Peyer's patch (tissue), 4 donors: ENCODE data around the gene TAF11L6. TPM values are rescaled to one million over a fixed set of nuclear protein-coding genes. Genes with fewer than 3 reads are reported as not detected.
"Not testable (repeated sequence)": the region's sequence is repeated elsewhere in the genome, so short reads cannot be mapped to it uniquely, and the experiment has no call there.

Experiments
- DNase-seq, 3 donors: peaks; one replicate each; pipeline ENCODE4 v3.0.0-alpha.2; 2017 to 2019
- H3K27ac ChIP-seq, 4 donors: fragments of 200-600 bp; sonication (generic); one replicate each; pipeline ENCODE4 v1.5.1; 2016 to 2019
- H3K27me3 ChIP-seq, 2 donors: fragments of 200-600 bp; sonication (generic); one replicate each; pipeline ENCODE4 v1.5.1; 2019
- H3K36me3 ChIP-seq, 3 donors: fragments of 200-600 bp; sonication (generic); one replicate each; pipeline ENCODE4 v1.5.1; 2016 to 2019
- H3K4me1 ChIP-seq, 4 donors: fragments of 200-600 bp; sonication (generic); one replicate each; pipeline ENCODE4 v1.5.1; 2016 to 2019
- H3K4me3 ChIP-seq, 4 donors: fragments of 200-600 bp; sonication (generic); 1 replicate in 3 of 4; 2 replicates in 1 of 4; pipeline ENCODE4 v1.5.1; 2016 to 2019; ENCODE audit warnings: mild to moderate bottlenecking in 1 of 4
- H3K9me3 ChIP-seq, 4 donors: fragments of 200-600 bp; sonication (generic); one replicate each; pipeline ENCODE4 v1.5.1; 2016 to 2019; ENCODE audit warnings: mild to moderate bottlenecking in 1 of 4
- CTCF ChIP-seq, 6 experiments: fragments of 450-650 bp in 4 of 6; fragments of 200-600 bp in 2 of 6; sonication (generic) in 1 of 6; IDR thresholded peaks; one replicate each; pipeline ENCODE4 v1.5.1; 2017 to 2019; ENCODE audit warnings: antibody characterized with exemption in 6 of 6, mild to moderate bottlenecking in 3 of 6, moderate library complexity in 1 of 6
- POLR2A ChIP-seq, 2 donors: fragments of 450-650 bp; IDR thresholded peaks; one replicate each; pipeline ENCODE4 v1.5.1; 2017; ENCODE audit warnings: antibody characterized with exemption in 2 of 2, mild to moderate bottlenecking in 2 of 2, moderate library complexity in 2 of 2
- small RNA-seq, 2 donors: library from RNA; depleted of rRNA; stranded (forward); fragments of <200 nt; gene quantifications; one replicate each; pipeline ENCODE3, GENCODE V24; 2016
- total RNA-seq, 4 donors: library from RNA; depleted of rRNA; stranded (reverse); fragments of >200 nt; gene quantifications; one replicate each; pipeline ENCODE4 v1.1.0, GENCODE V29; 2016

Gene TAF11L6
- total RNA-seq, 4 donors from 2014 or later: not detected

GRCh38 chr5:17497446-17497845 is 31.0 kb upstream of the TAF11L6 start:
- no peak for TF ChIP-seq POLR2A (IDR thresholded peaks at IDR 0.05)
- no peak for TF ChIP-seq CTCF (IDR thresholded peaks at IDR 0.05)
- Histone ChIP-seq H3K27me3 (no peaks in the 10 kb centered on the region), H3K4me3 (no peak overlapping the region), H3K9me3 (no peaks in the 10 kb centered on the region), H3K4me1 (no peaks in the 10 kb centered on the region), H3K36me3 (no peaks in the 10 kb centered on the region), H3K27ac (no peak overlapping the region)
- no peak for DNase-seq

- H3K9me3 ChIP-seq, H3K4me3 ChIP-seq, H3K36me3 ChIP-seq, DNase-seq, H3K27ac ChIP-seq, H3K4me1 ChIP-seq, H3K27me3 ChIP-seq: not testable (repeated sequence)
Measured at GRCh38 chr5:17497931-17498330, 30.5 kb upstream of the TAF11L6 start, which contains the start of gene TAF11L2. Gene TAF11L2 (plus strand): TSS chr5:17498231.

DNA sequence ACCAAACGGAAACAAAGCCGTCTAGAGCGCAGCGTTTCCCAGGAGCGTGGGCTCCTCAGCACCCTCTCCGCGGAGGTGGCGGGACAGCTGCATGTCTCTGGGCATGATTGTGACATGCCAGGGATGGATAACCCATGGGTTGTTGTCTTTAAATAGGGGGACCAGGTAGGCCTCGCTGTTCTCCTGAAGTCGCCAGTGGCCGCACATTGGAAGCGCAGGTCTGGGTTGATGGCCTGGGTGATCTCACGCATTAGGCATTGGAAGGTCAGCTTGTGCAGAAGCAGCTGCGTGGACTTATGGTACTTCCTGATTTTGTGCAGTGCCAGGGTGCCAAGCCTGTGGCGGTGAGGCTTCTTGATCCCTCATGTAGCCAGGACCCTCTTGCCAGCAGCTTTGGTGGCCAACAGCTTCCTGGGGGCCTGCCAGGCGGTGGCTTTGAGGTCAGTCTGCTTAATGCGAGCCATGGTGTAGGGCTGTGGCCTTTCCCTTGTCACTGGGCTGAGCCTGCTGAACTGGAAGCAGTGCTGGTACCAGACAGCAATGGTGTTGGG is 16.6 kb upstream of the TAF11L6 start:
- DNase-seq: no peak
- no peak overlapping the region for H3K27ac ChIP-seq
- no peaks in the 10 kb centered on the region for H3K9me3 ChIP-seq
- H3K27me3 ChIP-seq: no peaks in the 10 kb centered on the region
- no peaks in the 10 kb centered on the region for H3K36me3 ChIP-seq
- H3K4me3 ChIP-seq: no peak overlapping the region
- no peak for TF ChIP-seq POLR2A (IDR thresholded peaks at IDR 0.05)
- no peaks in the 10 kb centered on the region for H3K4me1 ChIP-seq

- not testable (repeated sequence) for H3K27ac ChIP-seq, H3K4me3 ChIP-seq, H3K9me3 ChIP-seq, H3K4me1 ChIP-seq, H3K36me3 ChIP-seq, DNase-seq, H3K27me3 ChIP-seq
Measured at GRCh38 chr5:17517526-17517925, 10.9 kb upstream of the TAF11L6 start.

DNA sequence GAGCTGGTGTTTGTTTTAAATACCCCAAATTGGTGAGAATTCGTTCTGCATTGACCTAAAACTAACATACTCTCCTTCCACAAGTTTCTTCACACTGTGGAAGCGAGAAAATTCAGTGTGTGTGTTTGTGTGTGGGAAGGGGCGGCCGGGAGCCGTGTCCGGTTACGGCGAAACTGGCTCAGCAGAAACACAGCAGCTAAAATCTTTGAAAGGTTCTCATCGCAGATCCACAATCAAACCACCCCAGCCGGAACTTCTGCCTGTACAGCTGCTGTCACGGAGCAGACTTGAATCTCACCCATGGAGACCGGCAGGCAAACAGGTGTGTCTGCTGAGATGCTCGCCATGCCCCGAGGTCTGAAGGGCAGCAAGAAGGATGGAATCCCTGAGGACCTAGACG is 10.4 kb upstream of the TAF11L6 start, which contains the start of gene TAF11L3:
Gene TAF11L3, plus strand, starts transcription at position 301 of the 400 bp plus-strand sequence.
- H3K4me3 ChIP-seq, H3K36me3 ChIP-seq, H3K4me1 ChIP-seq, H3K9me3 ChIP-seq, DNase-seq, H3K27ac ChIP-seq, H3K27me3 ChIP-seq: not testable (repeated sequence)

DNA sequence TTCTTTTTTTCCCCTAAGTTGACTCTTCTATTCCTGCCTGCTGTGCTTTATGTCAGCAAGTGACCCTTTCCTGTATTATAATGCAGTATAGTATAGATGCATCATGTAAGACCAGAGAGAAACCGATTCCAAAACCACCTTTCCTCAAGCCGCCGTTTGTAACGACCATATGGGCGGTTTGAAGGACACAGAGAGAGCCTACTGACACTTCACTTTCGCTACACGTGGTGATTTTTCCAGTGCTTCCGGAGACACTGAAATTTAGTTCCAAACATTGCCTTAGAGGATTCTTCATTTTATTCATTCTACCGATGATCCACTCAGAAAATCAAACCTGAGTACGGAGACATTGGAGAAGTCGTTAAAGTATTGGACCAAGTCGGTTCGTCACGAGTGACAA is 9.0 kb upstream of the TAF11L6 start:
- H3K36me3 ChIP-seq, H3K27me3 ChIP-seq, DNase-seq, H3K27ac ChIP-seq, H3K9me3 ChIP-seq, H3K4me3 ChIP-seq, H3K4me1 ChIP-seq: not testable (repeated sequence)

GRCh38 chr5:17521501-17521900 is 7.0 kb upstream of the TAF11L6 start, which contains the start of gene TAF11L4:
Gene TAF11L4 (plus strand): TSS chr5:17521801.
- not testable (repeated sequence) for H3K27ac ChIP-seq, H3K4me3 ChIP-seq, DNase-seq, H3K27me3 ChIP-seq, H3K9me3 ChIP-seq, H3K4me1 ChIP-seq, H3K36me3 ChIP-seq

DNA sequence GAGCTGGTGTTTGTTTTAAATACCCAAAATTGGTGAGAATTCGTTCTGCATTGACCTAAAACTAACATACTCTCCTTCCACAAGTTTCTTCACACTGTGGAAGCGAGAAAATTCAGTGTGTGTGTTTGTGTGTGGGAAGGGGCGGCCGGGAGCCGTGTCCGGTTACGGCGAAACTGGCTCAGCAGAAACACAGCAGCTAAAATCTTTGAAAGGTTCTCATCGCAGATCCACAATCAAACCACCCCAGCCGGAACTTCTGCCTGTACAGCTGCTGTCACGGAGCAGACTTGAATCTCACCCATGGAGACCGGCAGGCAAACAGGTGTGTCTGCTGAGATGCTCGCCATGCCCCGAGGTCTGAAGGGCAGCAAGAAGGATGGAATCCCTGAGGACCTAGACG is 3.5 kb upstream of the TAF11L6 start, which contains the start of gene TAF11L5:
Gene TAF11L5, plus strand, starts transcription at position 301 of the 400 bp plus-strand sequence.
- not testable (repeated sequence) for H3K4me1 ChIP-seq, H3K36me3 ChIP-seq, H3K9me3 ChIP-seq, H3K27me3 ChIP-seq, DNase-seq, H3K4me3 ChIP-seq, H3K27ac ChIP-seq

DNA sequence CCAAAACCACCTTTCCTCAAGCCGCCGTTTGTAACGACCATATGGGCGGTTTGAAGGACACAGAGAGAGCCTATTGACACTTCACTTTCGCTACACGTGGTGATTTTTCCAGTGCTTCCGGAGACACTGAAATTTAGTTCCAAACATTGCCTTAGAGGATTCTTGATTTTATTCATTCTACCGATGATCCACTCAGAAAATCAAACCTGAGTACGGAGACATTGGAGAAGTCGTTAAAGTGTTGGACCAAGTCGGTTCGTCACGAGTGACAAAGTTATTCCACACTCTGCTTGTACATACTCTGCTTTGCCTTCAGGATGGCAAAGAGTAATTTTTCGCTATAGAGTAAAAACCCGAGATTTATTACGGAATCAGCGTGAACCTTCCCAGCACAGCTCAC is 2.0 kb upstream of the TAF11L6 start:
- DNase-seq: peak in 2 of 3 donors; percentile 36 to 65
- H3K4me3 ChIP-seq, H3K9me3 ChIP-seq, H3K36me3 ChIP-seq, H3K4me1 ChIP-seq, H3K27ac ChIP-seq, H3K27me3 ChIP-seq: not testable (repeated sequence)

Small RNAs within 50 kb of the gene (small RNA-seq; reads per million reads assigned to genes)
- 0 reads per million in 2 donors for gene AC106774.3

Other genes starting within 250 kb of the TAF11L6 start
- not detected for gene TAF11L2, start 30.4 kb upstream of the TAF11L6 start, total RNA-seq
- not detected for gene TAF11L3, start 10.3 kb upstream of the TAF11L6 start, total RNA-seq
- not detected for gene TAF11L4, start 6.9 kb upstream of the TAF11L6 start, total RNA-seq
- gene TAF11L5, start 3.4 kb upstream of the TAF11L6 start, total RNA-seq: not detected
- not detected for gene TAF11L7, start 57.1 kb downstream of the TAF11L6 start, total RNA-seq
- gene TAF11L8, start 62.3 kb downstream of the TAF11L6 start, total RNA-seq: not detected
- not detected for gene TAF11L9, start 65.7 kb downstream of the TAF11L6 start, total RNA-seq
- not detected for gene TAF11L10, start 69.2 kb downstream of the TAF11L6 start, total RNA-seq
- gene TAF11L11, start 75.5 kb downstream of the TAF11L6 start, total RNA-seq: not detected
- gene TAF11L12, start 81.7 kb downstream of the TAF11L6 start, total RNA-seq: not detected
- gene TAF11L13, start 103.4 kb downstream of the TAF11L6 start, total RNA-seq: not detected
- gene TAF11L14, start 105.8 kb downstream of the TAF11L6 start, total RNA-seq: not detected